NCI-H748 (cell line): Measurements from ENCODE around the gene TFPI.

ENCODE experiments used
- DNase-seq: peaks from one replicate; lab custom pipeline; 2025; ENCODE audit not compliant: unreplicated experiment; lab: John Stamatoyannopoulos, UW

TFPI gene

GRCh38 chr2:187470698-187471097, 83.5 kb downstream of the TFPI start:
- DNase-seq = no peak

- no peak for DNase-seq
Measured at GRCh38 chr2:187469538-187469937, 84.7 kb downstream of the TFPI start.

- no peak for DNase-seq
Measured at GRCh38 chr2:187468262-187468661, 86.0 kb downstream of the TFPI start.

DNA sequence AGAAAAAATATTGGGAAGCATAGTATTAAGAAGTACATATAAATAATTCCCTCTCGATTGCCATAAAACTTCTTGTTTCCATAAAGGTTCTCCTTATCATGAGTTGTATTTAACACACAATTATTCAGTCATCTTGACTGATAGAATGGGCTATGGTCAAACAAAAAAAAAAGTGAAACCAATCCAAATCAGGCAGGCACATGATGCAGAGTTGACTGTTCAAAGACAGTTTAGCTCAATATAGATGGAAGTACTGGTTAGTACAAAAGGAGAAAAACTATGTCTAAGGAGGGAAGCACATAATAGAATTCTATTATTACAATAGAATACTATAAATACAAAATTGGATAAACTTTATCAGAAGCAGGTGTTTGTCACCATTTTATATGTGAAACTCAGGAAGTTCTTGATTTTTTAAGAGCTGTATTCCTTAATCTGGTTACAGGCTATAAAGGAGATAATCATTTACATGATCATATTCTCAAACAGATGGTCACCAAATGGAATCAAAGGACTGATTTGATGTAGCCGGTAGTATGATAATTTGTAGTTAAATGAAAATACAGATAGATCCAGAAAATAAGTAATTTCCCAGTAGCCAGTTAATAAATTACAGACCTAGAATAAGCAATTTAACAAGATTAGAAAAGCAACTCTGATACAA, 88.0 kb downstream of the TFPI start:
- DNase-seq = no peak

- DNase-seq = no peak
Measured at GRCh38 chr2:187462839-187463238, 91.4 kb downstream of the TFPI start.

- no peak for DNase-seq
Measured at GRCh38 chr2:187461294-187462261, 92.7 kb downstream of the TFPI start.

DNA sequence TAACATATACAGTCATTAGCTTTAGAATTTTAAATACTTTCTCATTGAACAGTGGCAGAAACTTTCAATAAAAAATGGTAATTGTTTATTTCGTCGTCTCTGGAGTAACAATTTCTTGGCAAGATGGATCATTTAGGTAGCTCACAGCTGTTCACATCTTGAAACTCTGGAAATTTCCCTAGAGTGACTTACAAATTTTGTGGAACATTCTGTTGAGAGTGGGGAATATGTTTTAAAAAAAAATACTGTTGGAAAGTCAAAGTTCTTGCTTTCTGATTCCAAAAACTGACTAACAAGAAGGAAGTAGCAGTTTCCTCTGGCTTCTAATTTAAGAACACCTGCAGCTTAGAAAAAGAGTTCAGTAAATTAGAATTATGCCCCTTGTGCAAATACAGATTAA, 95.0 kb downstream of the TFPI start:
- DNase-seq = no peak

GRCh38 chr2:187453078-187453641, 101.1 kb downstream of the TFPI start:
- peak; percentile 33 for DNase-seq

GRCh38 chr2:187451510-187451909, 102.7 kb downstream of the TFPI start:
- no peak for DNase-seq

DNA sequence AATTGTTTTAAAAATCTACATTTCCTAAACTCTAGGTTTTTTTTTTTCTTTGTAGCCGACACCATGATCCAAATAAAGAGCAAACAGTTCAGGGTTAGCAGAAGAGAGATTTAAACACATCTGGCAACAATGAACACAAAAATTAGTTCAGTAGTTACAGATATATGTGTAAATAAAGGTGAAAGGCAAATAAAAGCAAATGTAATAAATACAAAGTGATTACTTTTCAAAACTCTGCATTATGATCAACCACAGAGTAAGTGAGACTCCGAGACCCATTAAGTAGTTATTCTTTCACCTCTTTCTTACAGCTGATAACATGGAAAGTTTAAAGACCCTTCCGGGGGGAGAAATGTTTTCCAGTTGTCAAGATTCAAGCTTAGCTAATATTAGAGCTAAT, 106.9 kb downstream of the TFPI start:
- DNase-seq = no peak

GRCh38 chr2:187446711-187447110, 107.5 kb downstream of the TFPI start:
- no peak for DNase-seq

GRCh38 chr2:187445051-187445450, 109.2 kb downstream of the TFPI start:
- DNase-seq = no peak

DNA sequence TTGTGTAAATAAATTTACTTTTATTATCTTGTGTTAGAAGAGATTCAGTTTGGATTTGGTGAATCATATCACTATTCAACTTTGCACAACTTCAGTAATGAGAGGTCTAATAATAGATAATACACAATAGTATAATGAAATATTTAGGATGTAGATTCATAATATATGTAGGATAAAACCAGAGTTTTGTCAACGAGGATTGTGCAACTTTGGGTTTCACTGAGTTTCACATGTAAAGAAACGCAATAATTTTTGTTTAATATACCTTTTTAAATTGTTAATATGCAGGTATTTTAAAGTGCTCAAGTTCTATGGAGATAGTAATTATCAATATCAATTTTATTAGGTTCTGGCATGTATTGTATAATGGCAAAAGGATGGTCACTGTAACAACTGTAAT, 111.5 kb downstream of the TFPI start:
- DNase-seq = no peak

GRCh38 chr2:187442378-187442777, 111.9 kb downstream of the TFPI start:
- no peak for DNase-seq

GRCh38 chr2:187440101-187440675, 114.0 kb downstream of the TFPI start:
- no peak for DNase-seq

DNA sequence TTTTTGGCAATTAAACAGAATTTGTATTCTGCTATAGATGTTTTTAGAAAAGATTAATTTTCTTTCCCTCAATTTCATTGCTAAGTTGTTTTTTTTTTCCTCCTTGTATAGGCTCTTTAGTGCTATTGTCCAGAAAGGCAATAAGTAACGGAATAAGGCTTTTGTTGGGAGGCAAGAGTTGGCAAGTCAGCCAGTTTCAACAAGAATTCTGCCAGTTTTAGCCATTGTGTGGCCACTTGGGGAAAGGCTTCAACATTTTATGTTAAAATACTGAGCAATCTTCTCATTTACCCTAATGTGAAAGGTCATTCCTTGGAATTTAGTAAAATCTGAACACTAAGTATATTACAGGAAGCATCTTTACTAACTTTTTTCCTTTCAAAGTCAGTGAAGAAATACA, 115.8 kb downstream of the TFPI start:
- DNase-seq = no peak

DNA sequence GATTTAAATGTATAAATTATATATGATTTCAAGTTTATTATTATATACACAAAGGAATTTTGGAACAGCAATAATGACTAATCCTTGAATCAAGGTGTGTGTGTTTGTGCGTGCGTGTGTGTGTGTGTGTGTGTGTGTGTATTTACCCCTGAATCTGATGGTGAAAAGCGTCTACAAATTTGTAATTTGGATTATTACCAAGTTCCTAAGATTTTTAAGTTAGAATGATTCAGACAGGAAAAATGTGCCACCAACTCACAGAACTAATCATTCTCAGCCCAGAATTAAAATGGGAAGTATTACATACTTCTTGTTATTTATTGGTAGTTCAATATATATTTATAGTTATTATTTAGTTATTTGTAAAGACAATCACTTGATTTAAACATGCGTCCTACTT, 118.5 kb downstream of the TFPI start:
- DNase-seq = no peak

DNA sequence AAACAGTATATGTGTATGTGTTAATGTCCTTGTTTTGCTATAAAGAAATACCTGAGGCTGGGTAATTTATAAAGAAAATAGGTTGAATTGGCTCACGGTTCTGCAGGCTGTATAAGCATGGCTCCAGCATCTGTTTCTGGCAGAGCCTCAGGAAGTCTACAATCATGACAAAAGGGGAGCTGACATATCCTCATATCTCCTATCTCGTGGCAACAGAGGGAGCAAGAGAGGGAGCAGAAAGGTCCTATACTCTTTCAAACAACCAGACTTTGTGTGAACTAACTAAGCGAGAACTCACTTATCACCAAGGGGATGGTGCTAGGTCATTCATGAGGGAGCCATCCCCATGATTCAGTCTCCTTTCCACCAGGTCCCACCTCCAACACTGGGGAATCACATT, 119.2 kb downstream of the TFPI start:
- DNase-seq = no peak

GRCh38 chr2:187434342-187434785, 119.9 kb downstream of the TFPI start:
- DNase-seq = no peak

DNA sequence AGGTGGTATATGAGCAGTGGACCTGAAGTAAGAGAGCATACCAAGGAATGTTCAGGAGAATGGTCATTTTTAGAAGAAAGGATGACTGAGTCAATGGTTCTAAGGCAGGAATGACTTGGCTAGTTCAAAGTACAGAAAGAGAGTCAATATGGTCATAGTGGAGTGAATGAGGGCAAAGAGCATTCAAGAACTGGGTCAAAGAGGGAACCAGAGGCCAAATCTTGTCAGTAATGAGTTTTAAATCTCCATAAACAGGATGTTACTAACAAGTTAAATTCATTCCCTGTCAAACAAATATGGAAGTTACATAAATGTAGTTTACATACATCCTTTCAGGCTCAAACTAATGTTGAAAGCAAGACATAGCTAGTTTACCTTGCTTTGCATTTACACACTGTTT, 122.3 kb downstream of the TFPI start:
- DNase-seq = no peak

DNA sequence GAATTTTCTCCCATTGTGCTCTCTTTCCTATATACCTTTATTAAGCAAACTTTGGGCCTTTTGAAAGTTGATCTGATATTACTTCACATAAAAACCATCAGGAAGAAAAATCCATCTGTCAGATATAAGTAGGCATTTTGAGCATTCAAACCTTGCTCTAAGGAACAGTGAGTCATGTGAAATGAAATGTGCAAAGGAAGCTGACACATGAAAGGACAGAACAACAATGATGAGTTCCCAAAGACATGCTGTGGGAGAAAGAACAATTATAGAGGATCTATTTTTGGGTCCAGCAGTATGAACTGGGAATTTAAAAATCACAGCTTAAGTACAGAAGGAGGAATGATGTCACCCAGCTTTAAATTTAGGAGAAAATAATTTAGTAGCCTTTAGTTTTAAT, 124.2 kb downstream of the TFPI start:
- no peak for DNase-seq

GRCh38 chr2:187424146-187424545, 130.1 kb downstream of the TFPI start:
- DNase-seq = no peak
